HepG2 (cell line): ENCODE data around the gene C9orf50. TPM values are rescaled to one million over a fixed set of nuclear protein-coding genes. Genes with fewer than 3 reads are reported as not detected.

ENCODE experiments used
- AKAP8 ChIP-seq: sonication (generic); formaldehyde crosslinking; IDR thresholded peaks from 2 replicates; pipeline ENCODE4 v1.5.1; 2020; ENCODE audit warnings: mild to moderate bottlenecking, missing genetic modification reagents
- EP300 ChIP-seq, 3 experiments: sonication (generic) in 1 of 3; formaldehyde crosslinking in 1 of 3; IDR thresholded peaks; 2 replicates each; pipeline versions ENCODE4 v1.5.1 to v1.6.1; 2011 to 2020; ENCODE audit warnings: low read depth in 2 of 3, low read length in 2 of 3, borderline replicate concordance in 1 of 3, improper control_type of control experiment in 1 of 3, mild to moderate bottlenecking in 1 of 3, missing genetic modification reagents in 1 of 3, moderate library complexity in 1 of 3
- FOXK2 ChIP-seq: fragments of 450-650 bp; IDR thresholded peaks from 2 replicates; pipeline ENCODE4 v1.6.1; 2016
- GFI1 ChIP-seq: sonication (generic); formaldehyde crosslinking; IDR thresholded peaks from 2 replicates; pipeline ENCODE4 v1.5.0; 2020; ENCODE audit warnings: missing genetic modification reagents, mild to moderate bottlenecking, borderline replicate concordance
- NCOA2 ChIP-seq: sonication (generic); formaldehyde crosslinking; IDR thresholded peaks from 2 replicates; pipeline ENCODE4 v1.8.0; 2022; ENCODE audit warnings: inconsistent platforms
- PREB ChIP-seq: sonication (generic); formaldehyde crosslinking; IDR thresholded peaks from 2 replicates; pipeline ENCODE4 v1.4.0; 2020; ENCODE audit warnings: missing genetic modification reagents
- TCF7 ChIP-seq: sonication (generic); IDR thresholded peaks from 2 replicates; pipeline ENCODE4 v1.6.1; 2016; ENCODE audit warnings: antibody characterized with exemption, low read depth
- THAP7 ChIP-seq: sonication (generic); formaldehyde crosslinking; IDR thresholded peaks from 2 replicates; pipeline ENCODE4 v1.8.1; 2023; ENCODE audit warnings: mild to moderate bottlenecking, missing genetic modification reagents
- ZNF180 ChIP-seq: sonication (generic); formaldehyde crosslinking; IDR thresholded peaks from 2 replicates; pipeline ENCODE4 v1.4.0; 2020; ENCODE audit warnings: low read depth, missing genetic modification reagents, borderline replicate concordance
- ZNF407 ChIP-seq: sonication (generic); formaldehyde crosslinking; IDR thresholded peaks from one replicate; pipeline ENCODE4 v1.5.1; 2020; ENCODE audit warnings: mild to moderate bottlenecking, missing genetic modification reagents; ENCODE audit errors: not compliant biosample characterization
- ZNF674 ChIP-seq: sonication (generic); formaldehyde crosslinking; IDR thresholded peaks from 2 replicates; pipeline ENCODE4 v1.5.0; 2020; ENCODE audit warnings: low read depth, mild to moderate bottlenecking, missing genetic modification reagents
- ZNF772 ChIP-seq: sonication (generic); formaldehyde crosslinking; IDR thresholded peaks from 2 replicates; pipeline ENCODE4 v1.5.0; 2020; ENCODE audit warnings: mild to moderate bottlenecking, missing genetic modification reagents
- ZNF780A ChIP-seq: sonication (generic); formaldehyde crosslinking; IDR thresholded peaks from 2 replicates; pipeline ENCODE4 v1.8.0; 2022; ENCODE audit warnings: mild to moderate bottlenecking, missing genetic modification reagents, moderate library complexity
- polyA plus RNA-seq, 8 experiments: library from polyadenylated mRNA; depleted of rRNA in 3 of 8; stranded (reverse) in 7 of 8; unstranded in 1 of 8; fragments of >200 nt; fragmentation: Illumina TruSeq in 4 of 8; extraction: Trizol in 4 of 8; gene quantifications; 2 replicates each; pipeline versions ENCODE4 v1.2.1 to v1.2.3, GENCODE V29; 2011 to 2016; ENCODE audit warnings: low read depth in 4 of 8, missing spikeins in 1 of 8, mixed read lengths in 1 of 8; ENCODE audit not compliant: insufficient read depth in 1 of 8
- total RNA-seq, 5 experiments: library from RNA; depleted of rRNA; stranded (reverse); fragments of >200 nt; fragmentation: Illumina TruSeq; extraction: Trizol; gene quantifications; 2 replicates each; pipeline ENCODE4 v1.2.3, GENCODE V29; 2016; ENCODE audit warnings: low read depth in 1 of 5
- TF ChIP-seq, protein P1 (sequence below): sonication (generic); formaldehyde crosslinking; IDR thresholded peaks from 2 replicates; pipeline ENCODE4 v1.8.0; 2022; ENCODE audit warnings: mild to moderate bottlenecking, missing genetic modification reagents
- TF ChIP-seq, protein P2 (sequence below): sonication (generic); formaldehyde crosslinking; IDR thresholded peaks from 2 replicates; pipeline ENCODE4 v1.8.1; 2022; ENCODE audit warnings: mild to moderate bottlenecking, missing genetic modification reagents

C9orf50 gene
- total and polyA plus RNA-seq, 2 of the 13 experiments (the other 11 are each of a cell fraction or from before 2014, with no cell fraction given) = not detected

DNA sequence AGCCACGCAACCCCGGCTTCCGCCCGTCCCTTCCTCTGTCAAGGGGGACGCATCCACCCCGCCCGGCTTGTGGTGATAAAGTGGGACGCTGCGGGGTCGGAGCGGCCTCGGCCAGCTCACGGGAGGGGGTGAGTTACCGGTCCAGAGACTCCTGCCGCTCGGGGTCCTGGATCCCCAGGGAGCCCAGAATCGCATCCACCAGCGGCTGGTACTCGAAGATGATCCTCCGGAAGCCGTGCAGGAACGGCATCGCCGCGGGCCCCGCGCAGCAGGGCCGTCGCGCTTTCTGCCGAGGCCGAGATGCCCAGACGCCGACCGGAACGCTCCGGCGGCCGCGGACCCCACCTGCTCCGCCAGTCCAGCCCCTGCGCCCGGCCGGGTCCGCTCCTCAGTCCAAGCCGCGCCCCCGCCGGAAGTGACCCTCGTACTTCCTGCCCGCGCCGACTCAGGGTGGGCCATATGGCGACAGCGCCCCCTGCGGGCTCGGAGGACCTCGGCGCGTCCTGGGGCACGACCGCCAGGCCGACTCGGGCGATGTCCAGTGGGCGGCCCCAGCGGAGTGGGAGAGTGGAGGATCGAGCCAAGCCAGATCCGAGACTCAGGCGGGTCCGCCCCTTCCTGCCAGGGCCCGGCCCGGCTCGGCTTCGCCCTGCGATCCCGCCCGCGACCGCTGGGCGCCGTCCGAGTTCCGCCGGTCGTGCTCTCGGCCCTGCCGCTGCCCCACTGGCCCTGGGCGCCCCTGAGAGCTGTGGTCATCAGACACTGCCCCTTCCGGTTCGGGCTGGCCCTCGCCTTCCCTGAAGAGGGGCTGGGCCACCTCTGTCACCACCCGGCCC lies 21.1 kb upstream of the C9orf50 start, which contains the start of gene ASB6 (continued):
- TF ChIP-seq ZNF674 (CRISPR knock-in tag) (peak; percentile 88; the same call in 1 of the 2 replicates), GFI1 (CRISPR knock-in tag) (peak; percentile 61; the same call in 1 of the 2 replicates), ZNF407 (peak; percentile 86), ZNF780A (no peak), FOXK2 (no peak), TCF7 (no peak), ZNF180 (CRISPR knock-in tag) (no peak), ZNF772 (CRISPR knock-in tag) (peak; percentile 77; the same call in 1 of the 2 replicates), NCOA2 (peak; percentile 44; the same call in 1 of the 2 replicates), AKAP8 (CRISPR knock-in tag) (peak; percentile 89), EP300 (IDR thresholded peaks at IDR 0.05; ENCODE audit: low read depth in 2 of 2, low read length in 2 of 2) (no peak), EP300 (CRISPR knock-in tag; IDR thresholded peaks at IDR 0.05; ENCODE audit: borderline replicate concordance) (peak; percentile 56; the same call in 1 of the 2 replicates), THAP7 (peak; percentile 95; the same call in 1 of the 2 replicates), PREB (CRISPR knock-in tag) (no peak)
- TF ChIP-seq, protein P1, sequence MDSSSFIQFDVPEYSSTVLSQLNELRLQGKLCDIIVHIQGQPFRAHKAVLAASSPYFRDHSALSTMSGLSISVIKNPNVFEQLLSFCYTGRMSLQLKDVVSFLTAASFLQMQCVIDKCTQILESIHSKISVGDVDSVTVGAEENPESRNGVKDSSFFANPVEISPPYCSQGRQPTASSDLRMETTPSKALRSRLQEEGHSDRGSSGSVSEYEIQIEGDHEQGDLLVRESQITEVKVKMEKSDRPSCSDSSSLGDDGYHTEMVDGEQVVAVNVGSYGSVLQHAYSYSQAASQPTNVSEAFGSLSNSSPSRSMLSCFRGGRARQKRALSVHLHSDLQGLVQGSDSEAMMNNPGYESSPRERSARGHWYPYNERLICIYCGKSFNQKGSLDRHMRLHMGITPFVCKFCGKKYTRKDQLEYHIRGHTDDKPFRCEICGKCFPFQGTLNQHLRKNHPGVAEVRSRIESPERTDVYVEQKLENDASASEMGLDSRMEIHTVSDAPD = no peak; the same call in 1 of the 2 replicates
- TF ChIP-seq, protein P2, sequence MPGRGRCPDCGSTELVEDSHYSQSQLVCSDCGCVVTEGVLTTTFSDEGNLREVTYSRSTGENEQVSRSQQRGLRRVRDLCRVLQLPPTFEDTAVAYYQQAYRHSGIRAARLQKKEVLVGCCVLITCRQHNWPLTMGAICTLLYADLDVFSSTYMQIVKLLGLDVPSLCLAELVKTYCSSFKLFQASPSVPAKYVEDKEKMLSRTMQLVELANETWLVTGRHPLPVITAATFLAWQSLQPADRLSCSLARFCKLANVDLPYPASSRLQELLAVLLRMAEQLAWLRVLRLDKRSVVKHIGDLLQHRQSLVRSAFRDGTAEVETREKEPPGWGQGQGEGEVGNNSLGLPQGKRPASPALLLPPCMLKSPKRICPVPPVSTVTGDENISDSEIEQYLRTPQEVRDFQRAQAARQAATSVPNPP (CRISPR knock-in tag) = peak; percentile 86
